GM13977 (cell line): ENCODE results near the gene MIAT.
A peak's percentile ranks its signal among the peaks of the same experiment; 100 is the strongest.
"Not testable (repeated sequence)": the region's sequence is repeated elsewhere in the genome, so short reads cannot be mapped to it uniquely, and the experiment has no call there.

Source experiments
- DNase-seq: peaks from one replicate; pipeline ENCODE4 v3.0.0; 2012; ENCODE audit warnings: low spot score
- CTCF ChIP-seq: IDR thresholded peaks from 2 replicates; pipeline ENCODE4 v1.5.1; 2012; ENCODE audit warnings: mild to moderate bottlenecking, control low read depth; ENCODE audit not compliant: insufficient read depth; ENCODE audit errors: extremely low read depth, missing control alignments
- in situ Hi-C: fragments of 300-500 bp; cut with MboI; formaldehyde crosslinking; loops from one replicate; pipeline ENCODE4 v1.12.0; 2022; ENCODE audit warnings: low sequenced_read_pairs, low pct_unique_long_range_greater_than_20kb, mixed read lengths, inconsistent platforms; ENCODE audit not compliant: unreplicated experiment

Gene MIAT

GRCh38 chr22:26656891-26657851 is at the start of gene MIAT:
MIAT (plus strand) TSS chr22:26657588.
- DNase-seq: peak; percentile 86
- TF ChIP-seq CTCF: no peak
- in situ Hi-C loops: no loop called here

- no peak for DNase-seq
- in situ Hi-C loops: no loop called here
- no peak for TF ChIP-seq CTCF
These were observed 49.3 kb upstream of the MIAT start for GRCh38 chr22:26608129-26608528.

GRCh38 chr22:26609287-26609686 is 48.1 kb upstream of the MIAT start:
- no peak for TF ChIP-seq CTCF
- in situ Hi-C loops: no loop called here
- DNase-seq: no peak

GRCh38 chr22:26610072-26610958 is 47.1 kb upstream of the MIAT start:
- no peak for TF ChIP-seq CTCF
- DNase-seq: peak; percentile 79
- in situ Hi-C loops: no loop called here

GRCh38 chr22:26610996-26611395 is 46.4 kb upstream of the MIAT start:
- in situ Hi-C loops: no loop called here
- TF ChIP-seq CTCF: no peak
- no peak for DNase-seq

GRCh38 chr22:26612652-26613051 is 44.7 kb upstream of the MIAT start:
- in situ Hi-C loops: no loop called here
- no peak for DNase-seq
- TF ChIP-seq CTCF: no peak

GRCh38 chr22:26613753-26614152 is 43.6 kb upstream of the MIAT start:
- DNase-seq, in situ Hi-C loops: not testable (repeated sequence)
